Measurements from ENCODE around the gene CNTNAP2. TPM values are rescaled to one million over a fixed set of nuclear protein-coding genes. Genes with fewer than 3 reads are reported as not detected.
"Not testable (repeated sequence)": the region's sequence is repeated elsewhere in the genome, so short reads cannot be mapped to it uniquely, and the experiment has no call there.

CNTNAP2 gene
- polyA plus RNA-seq, 3 donors, result 15.2 to 28.4 (median 19.5) TPM

GRCh38 chr7:148026713-148027112 lies 1910.1 kb downstream of the CNTNAP2 start:
- no peak for DNase-seq

DNA sequence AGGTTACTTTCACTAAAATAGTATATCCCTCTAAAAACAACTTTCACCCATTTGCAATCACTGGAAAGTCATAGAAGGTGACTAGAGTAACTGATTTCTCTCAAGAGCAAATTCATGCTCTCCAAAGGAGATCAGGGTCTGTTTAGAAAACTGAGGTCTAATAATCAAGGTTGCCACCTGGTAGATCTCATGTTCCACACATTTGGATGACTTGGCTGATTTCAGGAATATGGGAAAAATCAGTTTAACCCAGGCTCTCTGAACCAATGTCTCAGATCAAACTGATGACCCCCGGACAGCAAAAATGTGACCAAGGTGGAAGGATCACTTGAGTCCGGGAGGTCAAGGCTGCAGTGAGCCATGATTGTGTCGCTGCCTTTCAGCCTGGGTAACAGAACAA lies 1911.6 kb downstream of the CNTNAP2 start:
- no peak for DNase-seq

DNA sequence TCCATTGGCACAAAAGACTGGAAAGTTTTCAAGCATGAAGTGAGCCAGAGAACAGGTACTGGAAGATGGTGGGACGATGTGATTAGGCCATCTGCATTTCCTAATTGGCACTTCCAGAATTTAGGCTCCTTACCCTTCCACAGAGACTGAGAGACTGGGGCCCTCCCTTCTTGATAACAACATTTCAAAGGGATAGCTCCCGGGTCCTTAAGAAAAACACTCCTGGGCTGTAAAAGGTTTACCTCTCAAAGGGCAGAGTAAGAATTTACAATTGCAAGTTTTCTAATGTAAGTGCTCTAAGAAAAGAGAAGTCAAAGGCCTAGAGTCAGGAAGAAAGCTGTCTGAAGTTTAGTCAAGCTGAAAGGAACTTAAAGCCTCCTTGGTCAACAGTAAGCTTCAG lies 1914.4 kb downstream of the CNTNAP2 start:
- no peak for DNase-seq

- DNase-seq, result no peak
Observed at GRCh38 chr7:148031811-148032210, 1915.2 kb downstream of the CNTNAP2 start.

DNA sequence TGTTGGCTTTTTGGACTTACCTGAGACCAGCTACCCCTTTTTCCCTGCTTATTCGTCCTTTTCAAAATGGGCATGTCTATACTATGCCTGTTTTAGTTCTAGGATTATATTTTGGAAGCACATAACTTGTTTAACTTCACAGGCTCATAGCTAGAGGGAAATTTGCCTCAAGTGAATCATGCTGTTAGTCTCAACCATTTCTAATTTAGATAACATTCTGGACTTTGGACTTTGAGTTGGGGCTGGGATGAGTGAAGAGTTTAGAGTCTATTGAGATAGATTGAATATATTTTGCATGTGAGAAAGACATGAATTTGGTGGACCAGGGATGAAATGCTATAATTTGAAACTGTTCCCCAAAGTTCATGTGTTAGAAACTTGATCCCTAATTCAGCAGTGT lies 1919.3 kb downstream of the CNTNAP2 start:
- DNase-seq, result no peak

- no peak for DNase-seq
Observed at GRCh38 chr7:148037044-148037443, 1920.4 kb downstream of the CNTNAP2 start.

- no peak for DNase-seq
Observed at GRCh38 chr7:148041156-148041555, 1924.6 kb downstream of the CNTNAP2 start.

DNA sequence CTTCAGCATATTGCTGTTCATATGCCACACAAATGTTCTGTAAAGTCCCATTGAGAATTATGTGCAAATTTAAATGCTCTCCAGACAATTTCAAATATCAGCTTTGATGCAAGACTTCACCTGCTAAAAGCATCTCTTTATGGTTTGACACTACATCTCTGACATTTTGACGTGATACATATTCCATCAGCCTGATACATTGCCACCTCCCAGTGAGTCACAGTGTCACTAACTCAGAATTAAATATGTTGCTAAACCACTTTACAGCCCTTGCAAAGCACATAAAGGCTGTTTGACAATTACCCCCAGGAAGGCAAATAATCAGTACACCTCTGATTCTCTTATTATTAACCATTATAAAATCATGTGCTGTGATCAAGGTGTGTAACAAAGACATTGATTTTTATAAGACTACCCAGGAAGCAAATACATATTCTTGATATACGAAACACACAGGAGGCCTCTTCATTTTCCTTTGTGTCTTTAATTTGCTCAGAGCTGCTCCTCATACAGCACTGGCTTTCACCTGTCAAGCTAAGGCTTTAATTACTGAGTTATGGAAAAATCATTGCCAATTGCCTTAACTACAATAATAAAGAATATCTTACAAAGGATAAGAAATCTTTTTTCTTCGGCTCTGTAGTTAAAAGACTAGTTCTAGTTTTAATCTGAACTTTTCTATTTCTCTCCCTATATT lies 1926.5 kb downstream of the CNTNAP2 start:
- no peak for DNase-seq

DNA sequence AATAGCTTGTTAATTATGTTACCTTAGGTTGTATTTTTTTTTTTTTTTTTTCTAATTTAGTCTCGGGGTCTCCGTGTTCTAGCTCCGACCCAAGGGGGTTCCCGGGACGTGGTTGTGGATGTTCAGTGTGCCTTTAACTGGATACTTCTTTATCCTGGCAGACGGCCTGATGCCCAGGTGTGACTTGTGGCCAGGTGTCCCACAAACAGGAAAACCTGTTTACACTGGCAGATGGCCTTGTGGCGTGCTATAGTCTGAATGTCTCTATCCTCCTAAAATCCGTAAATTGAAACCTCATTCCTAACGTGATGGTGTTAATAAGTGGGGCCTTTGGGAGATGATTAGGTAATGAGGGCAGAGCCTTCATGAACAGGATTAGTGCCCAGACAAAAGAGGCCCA lies 1927.6 kb downstream of the CNTNAP2 start:
- no peak for DNase-seq

- DNase-seq, result no peak
Observed at GRCh38 chr7:148045521-148045920, 1928.9 kb downstream of the CNTNAP2 start.

- no peak for DNase-seq
Observed at GRCh38 chr7:148049068-148049467, 1932.5 kb downstream of the CNTNAP2 start.

DNA sequence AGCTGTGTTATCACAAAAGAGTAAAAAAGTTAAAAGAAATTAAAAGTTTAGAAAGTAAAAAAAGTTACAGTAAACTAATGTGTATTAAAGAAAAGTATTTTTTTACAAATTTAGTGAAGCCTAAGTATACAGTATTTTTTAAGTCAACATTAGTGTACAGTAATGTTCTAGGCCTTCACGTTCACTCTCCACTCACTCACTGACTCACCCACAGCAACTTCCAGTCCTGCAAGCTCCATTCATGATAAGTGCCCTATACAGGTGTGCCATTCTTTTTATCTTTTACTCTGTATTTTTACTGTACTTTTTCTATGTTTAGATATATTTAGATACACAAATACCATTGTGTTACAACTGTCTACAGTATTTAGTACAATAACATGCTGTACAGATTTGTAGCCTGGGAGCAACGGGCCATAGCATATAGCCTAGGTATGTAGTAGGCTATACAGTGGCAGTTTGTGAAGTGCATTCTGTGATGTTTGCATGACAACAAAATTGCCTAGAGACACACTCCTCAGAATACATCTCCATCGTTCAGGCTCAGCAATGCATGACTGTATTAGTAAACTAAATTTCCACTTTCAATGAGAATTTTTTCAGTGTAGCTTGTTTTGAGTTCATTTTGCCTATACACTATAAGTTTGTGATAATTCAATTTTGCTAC lies 1934.0 kb downstream of the CNTNAP2 start:
- no peak for DNase-seq

- no peak for DNase-seq
Observed at GRCh38 chr7:148056406-148056805, 1939.8 kb downstream of the CNTNAP2 start.

DNA sequence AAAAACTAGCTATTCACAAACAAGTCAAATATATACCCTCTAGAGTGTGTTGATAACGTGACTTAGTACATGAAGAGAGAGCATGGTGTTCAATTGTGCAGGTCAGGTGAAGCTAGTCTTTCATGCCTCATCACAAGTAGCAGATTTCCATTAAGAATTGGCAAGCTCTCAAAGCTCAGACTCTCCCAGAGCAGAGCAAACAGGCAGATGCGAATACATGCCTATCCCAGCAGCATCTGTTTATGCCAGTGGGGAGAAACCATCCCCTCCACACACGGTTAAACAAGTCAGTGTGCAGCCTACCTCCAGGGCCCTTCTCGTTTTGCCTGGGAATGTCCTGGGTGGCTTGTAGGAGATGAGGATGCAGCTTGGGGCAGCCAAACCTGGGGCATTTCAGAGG lies 1941.5 kb downstream of the CNTNAP2 start:
- no peak for DNase-seq

DNA sequence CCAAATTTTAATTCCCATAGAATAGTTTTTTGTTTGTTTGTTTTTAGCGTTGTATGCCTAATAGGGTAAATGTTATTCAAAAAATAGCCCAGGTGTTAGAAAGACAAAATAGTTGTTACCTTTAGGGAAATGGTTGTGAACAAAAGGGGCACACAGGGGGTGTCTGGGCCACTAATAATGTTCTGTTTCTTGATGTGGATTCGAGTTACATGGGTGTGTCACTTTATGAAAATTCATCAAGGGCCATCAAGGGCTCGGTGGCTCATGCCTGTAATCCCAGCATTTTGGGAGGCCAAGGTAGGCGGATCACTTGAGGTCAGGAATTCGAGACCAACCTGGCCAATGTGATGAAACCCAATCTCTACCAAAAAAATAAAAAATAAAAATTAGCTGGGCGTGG lies 1942.2 kb downstream of the CNTNAP2 start:
- no peak for DNase-seq

GRCh38 chr7:148060724-148061123 lies 1944.1 kb downstream of the CNTNAP2 start:
- DNase-seq, result no peak

- DNase-seq, result not testable (repeated sequence)
Observed at GRCh38 chr7:148078111-148078510, 1961.5 kb downstream of the CNTNAP2 start.

GRCh38 chr7:148079206-148080080 lies 1962.8 kb downstream of the CNTNAP2 start:
- no peak for DNase-seq

DNA sequence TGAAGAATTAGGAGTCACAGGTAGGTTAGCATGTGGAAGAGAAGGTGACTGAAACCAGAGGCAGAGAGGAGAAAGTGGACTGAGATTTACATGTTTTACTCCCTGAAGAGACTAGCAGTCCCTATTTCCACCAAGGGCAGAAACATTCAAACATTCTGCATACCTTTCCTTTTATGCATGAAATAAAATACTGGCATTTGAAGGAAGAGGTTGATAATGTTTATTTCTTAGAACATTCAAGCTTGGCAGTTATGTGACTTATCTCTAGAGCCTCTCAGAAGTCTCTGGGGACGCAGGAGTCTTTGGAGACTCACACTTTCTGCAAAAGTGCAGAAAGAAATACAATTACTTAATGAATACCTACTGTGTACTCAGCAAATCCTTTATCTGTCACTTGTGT lies 1966.8 kb downstream of the CNTNAP2 start:
- no peak for DNase-seq

GRCh38 chr7:148084138-148084537 lies 1967.5 kb downstream of the CNTNAP2 start:
- peak; percentile 81 for DNase-seq

- no peak for DNase-seq
Observed at GRCh38 chr7:148091882-148092281, 1975.3 kb downstream of the CNTNAP2 start.

GRCh38 chr7:148093375-148094166 lies 1977.0 kb downstream of the CNTNAP2 start:
- DNase-seq, result no peak
